22Rv1 (cell line): ENCODE data around the gene CFL1.

Experiments
- H3K27ac ChIP-seq: fragments of 450-650 bp; 2 replicates; pipeline ENCODE4 v1.5.1; 2017
- CTCF ChIP-seq: fragments of 450-650 bp; IDR thresholded peaks from 2 replicates; pipeline ENCODE4 v1.5.1; 2017; ENCODE audit warnings: mild to moderate bottlenecking
- ZFX ChIP-seq: fragments of 450-650 bp; IDR thresholded peaks from 2 replicates; pipeline ENCODE4 v1.6.1; 2017; ENCODE audit warnings: antibody characterized with exemption, borderline replicate concordance

CFL1 gene

DNA sequence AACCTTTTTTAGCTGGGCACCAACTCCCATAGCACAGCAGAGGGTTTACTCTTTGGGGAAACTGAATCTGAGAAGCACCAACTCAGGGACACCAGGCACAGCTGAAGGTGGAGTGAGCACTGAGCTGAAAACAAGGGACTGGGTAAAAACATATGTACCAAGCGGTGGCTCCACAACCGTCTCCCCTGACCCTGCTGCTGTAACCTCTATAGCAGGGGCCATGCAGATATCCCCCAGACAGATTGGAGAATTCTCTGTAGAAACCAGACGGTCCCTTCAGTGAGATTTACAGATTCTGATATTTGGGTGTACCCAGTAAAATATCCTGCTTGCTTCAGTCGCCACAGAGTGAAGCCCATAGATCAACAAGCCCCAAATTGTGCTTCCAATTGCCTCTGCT lies 28.5 kb downstream of the CFL1 start:
- TF ChIP-seq ZFX = no peak
- TF ChIP-seq CTCF = no peak
- H3K27ac ChIP-seq = no peak overlapping the region

- H3K27ac ChIP-seq = no peak overlapping the region
- TF ChIP-seq CTCF = no peak
- TF ChIP-seq ZFX = no peak
These were observed 30.8 kb downstream of the CFL1 start for GRCh38 chr11:65826984-65827735.

- TF ChIP-seq CTCF (no peak), ZFX (no peak)
- H3K27ac ChIP-seq = no peak overlapping the region
These were observed 35.0 kb downstream of the CFL1 start for GRCh38 chr11:65822776-65823528.

- TF ChIP-seq CTCF (no peak), ZFX (no peak)
- H3K27ac ChIP-seq = no peak overlapping the region
These were observed 36.9 kb downstream of the CFL1 start for GRCh38 chr11:65821107-65821506.

DNA sequence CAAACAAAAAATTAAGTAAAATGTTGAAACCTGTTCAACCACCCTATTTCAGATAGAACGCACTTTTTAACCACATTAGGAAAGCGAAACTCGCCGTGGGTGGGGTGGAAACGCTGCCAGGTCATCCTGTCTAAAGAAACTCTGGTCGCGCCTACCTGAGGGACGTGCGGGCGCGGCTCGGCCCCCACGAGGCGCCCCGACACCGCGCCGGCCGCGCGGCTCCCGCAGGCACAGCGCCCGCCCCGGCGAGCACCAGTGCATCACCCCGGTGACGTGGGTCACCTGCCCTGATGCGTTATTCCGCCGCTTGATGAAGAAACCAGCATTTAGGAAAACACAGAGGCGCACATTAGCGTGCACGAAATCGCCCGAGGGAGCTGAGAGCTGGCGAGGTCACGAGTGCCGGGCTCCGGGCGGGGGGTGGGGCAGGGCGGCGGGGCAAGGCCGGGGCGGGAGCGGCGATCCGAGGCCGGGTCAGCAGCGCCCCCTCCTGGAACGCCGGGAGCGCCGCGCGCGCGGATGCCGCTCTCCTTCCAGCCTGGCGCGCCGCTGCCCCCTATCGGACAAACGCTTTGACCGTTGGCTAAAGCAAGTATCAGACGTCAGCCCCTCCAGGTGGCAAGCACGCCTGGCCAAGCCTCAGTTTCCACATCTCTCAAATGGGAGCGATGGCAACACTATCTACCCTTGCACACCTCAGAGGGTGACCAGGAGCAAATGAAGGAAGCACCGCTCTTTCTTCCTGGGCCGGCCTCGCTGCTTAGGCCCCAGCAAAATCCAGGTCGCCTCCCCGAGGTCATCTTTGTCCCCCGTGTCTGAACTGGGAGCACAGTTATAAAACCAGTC lies 39.9 kb downstream of the CFL1 start:
- peak overlapping the region; percentile 71 for H3K27ac ChIP-seq

DNA sequence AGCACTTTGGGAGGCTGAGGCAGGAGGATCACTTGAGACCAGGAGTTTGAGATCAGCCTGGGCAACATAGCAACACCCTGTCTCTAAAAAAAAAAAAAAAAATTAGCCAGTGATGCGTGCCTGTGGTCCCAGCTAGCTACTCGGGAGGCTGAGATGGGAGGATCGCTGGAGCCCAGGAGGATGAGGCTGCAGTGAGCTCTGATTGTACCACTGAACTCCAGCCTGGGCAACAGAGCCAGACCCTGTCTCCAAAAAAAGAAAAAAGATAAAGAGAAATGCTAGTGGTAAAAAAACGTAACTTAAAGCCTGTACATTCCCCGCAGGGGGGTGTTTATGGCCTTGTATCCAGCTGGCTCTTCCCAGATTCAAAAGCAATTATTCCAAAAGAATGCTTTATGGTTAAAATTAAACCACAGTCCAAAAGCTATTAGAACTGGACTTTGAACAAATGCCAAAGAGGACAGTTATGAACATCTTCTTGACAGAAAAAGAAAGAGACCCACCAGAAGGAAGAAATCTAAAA lies 40.6 kb downstream of the CFL1 start:
- TF ChIP-seq CTCF (no peak), ZFX (no peak)
- peak overlapping the region; percentile 71 for H3K27ac ChIP-seq

More for the DNA sequence above, 39.9 kb downstream of the CFL1 start:
- no peak for TF ChIP-seq ZFX
- peak; percentile 99 for TF ChIP-seq CTCF
